Effector CD8-positive, alpha-beta T cell (primary cell): ENCODE results near the gene IL4.
"Not testable (repeated sequence)": the region's sequence is repeated elsewhere in the genome, so short reads cannot be mapped to it uniquely, and the experiment has no call there.

Source experiments
- DNase-seq: peaks from one replicate; lab custom pipeline; 2025; lab: John Stamatoyannopoulos, UW
- total RNA-seq, 4 experiments: gene quantifications; one replicate each; lab custom pipeline; 2026; lab: John Stamatoyannopoulos, UW

Gene IL4
- 0 to 0.54 (median 0) reads per million in 4 experiments for total RNA-seq

DNA sequence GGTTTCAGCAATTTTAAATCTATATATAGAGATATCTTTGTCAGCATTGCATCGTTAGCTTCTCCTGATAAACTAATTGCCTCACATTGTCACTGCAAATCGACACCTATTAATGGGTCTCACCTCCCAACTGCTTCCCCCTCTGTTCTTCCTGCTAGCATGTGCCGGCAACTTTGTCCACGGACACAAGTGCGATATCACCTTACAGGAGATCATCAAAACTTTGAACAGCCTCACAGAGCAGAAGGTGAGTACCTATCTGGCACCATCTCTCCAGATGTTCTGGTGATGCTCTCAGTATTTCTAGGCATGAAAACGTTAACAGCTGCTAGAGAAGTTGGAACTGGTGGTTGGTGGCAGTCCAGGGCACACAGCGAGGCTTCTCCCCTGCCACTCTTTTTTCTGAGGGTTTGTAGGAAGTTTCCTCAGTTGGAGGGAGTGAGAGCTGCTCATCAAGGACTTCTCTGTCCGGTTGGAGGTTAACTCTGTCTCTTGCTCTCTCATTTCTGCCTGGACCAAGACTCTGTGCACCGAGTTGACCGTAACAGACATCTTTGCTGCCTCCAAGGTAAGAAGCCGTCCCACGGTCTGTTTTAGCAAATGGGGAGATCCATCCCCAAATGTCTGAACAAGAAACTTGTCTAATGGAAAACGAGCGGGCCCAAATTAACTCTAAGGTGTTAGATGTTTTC, at the start of gene IL4:
Gene IL4, plus strand, starts transcription at position 51 of the 692 bp plus-strand sequence. Its CDS starts 62 bp downstream, at position 113.
- DNase-seq: no peak

DNA sequence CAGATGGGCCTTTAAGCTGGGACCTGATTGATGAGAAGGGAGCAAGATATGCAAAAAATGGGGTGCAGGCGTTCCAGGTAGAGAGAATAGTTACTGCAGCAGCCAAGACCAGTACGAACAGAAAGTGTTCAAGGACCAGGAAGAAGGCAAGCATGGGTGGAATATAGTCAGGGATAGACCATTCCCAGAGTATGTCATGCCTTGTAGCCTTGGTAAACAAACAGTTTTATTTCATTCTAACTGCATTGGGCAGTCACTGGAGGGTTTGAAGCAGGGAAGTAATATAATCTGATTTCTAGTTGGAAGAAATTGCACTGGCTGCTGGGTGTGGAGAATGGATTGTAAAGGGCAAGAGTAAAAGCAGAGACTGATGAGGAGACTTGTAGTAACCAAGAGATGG, 46.3 kb upstream of the IL4 start:
- no peak for DNase-seq

DNA sequence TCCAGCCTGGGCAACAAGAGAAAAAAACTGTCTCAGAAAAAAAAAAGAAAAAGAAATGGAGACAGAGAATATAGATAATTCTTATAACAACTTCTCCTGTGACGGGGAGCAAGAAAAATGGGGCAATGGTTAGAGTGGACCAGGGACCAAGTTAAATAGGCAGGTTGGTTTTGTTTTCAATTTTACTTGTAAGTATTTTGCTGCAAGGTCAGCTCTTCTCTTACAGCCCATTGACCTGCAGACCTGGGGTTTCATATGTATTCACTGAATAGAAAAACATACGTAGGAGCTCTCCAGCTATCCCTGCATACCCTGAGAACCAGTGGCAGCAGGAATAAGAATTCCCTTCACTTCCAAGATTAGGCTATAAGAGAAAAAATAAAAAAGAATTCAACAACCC, 45.0 kb upstream of the IL4 start:
- no peak for DNase-seq

DNA sequence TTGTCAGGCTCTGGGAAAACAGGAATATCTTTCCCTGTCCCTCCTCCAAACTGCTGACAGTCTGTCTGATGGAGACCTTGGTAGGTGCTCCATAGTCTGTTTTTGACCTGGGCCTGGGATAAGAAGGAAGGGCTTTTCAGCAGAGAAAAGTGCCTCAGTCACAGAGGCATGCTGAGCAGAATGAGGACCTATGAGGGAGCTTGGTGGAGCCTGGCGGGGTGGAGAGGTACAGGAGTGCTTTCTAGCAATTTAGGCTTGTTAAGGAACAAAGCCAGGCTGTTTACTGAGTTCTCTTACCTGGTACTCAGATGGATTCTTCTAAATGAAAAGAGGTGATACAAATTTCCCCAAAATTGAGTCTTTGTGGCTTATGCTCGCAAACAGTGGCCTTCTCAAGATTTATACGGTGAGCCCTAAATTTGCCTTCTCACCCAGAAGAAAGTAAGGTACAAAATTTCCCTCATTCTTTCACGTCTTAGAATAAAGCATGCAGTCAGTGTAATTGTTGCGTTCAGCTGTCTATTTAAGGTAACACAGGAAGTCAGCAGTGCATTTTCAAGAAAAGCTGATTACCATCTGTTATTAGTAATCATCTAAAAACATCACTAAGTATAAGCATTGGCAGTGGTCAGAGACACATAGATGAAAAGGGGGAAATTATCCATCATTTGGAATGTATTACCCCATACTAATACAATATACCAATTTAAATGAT, 44.4 kb upstream of the IL4 start:
- DNase-seq: no peak

DNA sequence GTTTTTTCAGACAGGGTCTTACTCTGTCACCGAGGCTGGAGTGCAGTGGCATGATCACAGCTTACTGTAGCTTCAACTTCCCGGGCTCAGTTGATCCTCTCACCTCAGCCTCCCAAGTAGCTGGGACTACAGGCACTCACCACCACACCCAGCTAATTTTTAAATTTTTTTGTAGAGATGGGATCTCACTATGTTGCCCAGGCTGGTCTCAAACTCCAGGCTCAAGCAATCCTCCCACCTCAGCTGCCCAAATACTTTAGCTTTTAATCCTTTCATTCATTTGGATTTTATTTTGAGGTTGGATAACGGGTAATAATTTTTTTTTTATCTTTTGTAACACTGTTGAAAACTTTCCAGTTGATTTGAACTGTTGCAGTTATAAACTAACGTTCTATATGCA, 40.2 kb upstream of the IL4 start:
- not testable (repeated sequence) for DNase-seq

DNA sequence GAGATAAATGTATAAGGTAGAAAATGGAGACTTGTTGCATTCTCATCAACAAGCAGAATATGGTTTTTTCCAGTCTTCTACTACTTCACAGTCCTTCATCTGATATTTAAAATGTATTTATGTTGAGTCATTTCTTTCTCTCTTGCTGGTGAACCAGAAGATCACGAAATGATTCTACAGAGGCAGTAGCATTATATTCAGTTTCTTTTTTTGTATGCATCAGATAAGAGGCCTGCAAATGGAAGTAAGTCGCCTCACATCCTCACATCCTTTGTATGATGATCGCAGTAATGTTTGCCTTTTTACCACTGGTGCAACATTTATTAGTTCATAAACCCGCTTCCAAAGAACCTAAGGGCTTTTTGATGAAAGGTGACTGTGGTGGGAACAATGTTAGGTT, 37.9 kb upstream of the IL4 start:
- DNase-seq: no peak

DNA sequence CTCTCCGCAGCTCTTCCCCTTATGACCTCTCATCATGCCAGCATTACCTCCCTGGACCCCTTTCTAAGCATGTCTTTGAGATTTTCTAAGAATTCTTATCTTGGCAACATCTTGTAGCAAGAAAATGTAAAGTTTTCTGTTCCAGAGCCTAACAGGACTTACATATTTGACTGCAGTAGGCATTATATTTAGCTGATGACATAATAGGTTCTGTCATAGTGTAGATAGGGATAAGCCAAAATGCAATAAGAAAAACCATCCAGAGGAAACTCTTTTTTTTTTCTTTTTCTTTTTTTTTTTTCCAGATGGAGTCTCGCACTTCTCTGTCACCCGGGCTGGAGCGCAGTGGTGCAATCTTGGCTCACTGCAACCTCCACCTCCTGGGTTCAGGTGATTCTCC, 36.5 kb upstream of the IL4 start:
- no peak for DNase-seq

DNA sequence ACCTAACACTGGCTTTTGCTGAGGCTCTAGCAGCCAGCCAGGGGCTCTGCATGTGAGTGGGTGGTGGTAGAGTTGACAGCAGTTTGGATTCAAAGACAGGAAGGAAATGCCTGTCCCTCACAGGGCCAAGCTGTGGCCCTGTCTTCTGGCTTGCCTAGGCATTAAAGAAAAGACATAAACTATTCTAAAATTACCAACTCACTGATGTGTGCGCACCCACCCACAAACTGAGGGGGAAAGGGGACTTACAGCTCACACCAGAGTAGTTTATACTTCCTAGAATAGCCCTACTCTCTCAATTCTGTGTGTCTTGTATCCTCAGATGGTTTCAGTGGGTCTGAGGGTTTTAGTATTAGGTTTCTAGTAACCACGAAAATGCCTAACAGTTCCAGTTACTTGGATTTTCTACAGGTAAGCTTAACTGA, 34.1 kb upstream of the IL4 start:
- no peak for DNase-seq

DNA sequence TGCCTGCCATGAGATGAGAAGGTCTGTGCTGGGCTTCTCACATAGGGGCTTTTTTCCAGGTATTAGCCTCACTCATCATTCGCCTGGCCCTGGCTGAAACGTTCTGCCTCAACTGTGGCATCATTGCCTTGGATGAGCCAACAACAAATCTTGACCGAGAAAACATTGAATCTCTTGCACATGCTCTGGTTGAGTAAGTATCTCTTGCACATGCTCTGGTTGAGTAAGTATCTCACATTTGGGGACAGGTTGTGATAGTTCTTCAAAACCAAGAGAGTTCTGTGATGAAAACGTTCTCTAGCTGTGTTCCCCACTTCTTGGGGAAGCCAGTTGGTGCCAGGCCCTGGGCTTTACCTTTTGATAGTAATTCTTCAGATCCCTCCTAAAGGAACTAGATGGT, 33.2 kb upstream of the IL4 start:
- no peak for DNase-seq

DNA sequence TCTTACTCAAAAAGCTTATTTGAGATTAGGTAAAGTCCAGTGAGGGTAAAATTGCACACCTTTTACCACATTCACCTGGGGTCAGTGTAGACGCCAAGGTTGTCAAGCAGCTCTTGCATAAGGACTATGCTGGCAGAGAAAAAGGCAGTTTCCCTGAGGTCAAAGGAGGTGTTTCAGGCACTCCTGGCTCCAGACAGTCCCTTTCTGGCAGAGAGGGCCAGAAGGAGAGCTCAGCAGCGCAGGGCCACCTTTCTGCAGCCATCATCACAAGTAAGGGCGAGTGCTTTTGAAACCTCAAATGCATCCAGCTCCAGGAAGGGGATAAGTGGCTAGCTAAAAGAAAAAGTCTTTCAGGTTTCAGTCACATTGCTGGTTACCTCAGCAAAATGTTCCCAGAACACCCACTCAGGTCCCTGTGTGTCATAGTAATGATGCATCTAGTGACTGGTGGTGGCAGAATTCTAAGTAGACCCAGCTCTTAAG, 32.5 kb upstream of the IL4 start:
- DNase-seq: no peak

DNA sequence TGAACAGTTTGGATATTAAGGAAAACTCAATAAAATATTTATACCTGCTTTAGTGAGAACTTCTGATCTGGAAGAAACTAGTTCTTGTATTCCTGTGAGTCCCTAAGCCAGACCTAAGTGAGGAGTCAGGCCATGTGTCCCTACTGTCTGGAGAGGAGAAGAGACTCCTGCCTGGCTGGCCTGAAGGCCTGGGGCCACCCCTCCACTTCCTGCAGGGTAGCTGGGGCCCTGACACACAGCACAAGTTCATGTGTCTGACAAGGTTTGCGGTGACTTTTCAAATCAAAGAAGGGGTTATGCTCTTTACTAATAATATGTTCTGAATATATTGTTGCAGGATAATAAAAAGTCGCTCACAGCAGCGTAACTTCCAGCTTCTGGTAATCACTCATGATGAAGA, 31.9 kb upstream of the IL4 start:
- DNase-seq: no peak

DNA sequence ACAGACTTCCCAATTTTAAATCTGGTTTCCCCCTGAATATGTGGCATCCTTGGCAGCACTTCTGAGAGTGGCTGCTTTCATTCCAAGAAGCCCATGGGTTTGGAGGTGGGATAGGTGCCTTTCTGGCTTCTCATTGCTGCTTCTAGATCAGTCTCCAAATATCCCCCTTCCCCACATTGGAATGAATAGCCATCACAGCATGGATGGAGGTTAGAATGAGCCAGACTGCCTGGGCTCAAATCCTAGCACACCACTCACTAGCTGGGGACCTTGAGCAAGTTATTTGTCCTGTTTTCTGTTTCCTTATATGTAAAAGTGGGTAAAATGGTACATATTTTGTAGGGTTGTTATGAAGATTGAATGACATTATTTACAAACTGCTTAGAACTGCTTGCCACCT, 29.6 kb upstream of the IL4 start:
- DNase-seq: no peak

DNA sequence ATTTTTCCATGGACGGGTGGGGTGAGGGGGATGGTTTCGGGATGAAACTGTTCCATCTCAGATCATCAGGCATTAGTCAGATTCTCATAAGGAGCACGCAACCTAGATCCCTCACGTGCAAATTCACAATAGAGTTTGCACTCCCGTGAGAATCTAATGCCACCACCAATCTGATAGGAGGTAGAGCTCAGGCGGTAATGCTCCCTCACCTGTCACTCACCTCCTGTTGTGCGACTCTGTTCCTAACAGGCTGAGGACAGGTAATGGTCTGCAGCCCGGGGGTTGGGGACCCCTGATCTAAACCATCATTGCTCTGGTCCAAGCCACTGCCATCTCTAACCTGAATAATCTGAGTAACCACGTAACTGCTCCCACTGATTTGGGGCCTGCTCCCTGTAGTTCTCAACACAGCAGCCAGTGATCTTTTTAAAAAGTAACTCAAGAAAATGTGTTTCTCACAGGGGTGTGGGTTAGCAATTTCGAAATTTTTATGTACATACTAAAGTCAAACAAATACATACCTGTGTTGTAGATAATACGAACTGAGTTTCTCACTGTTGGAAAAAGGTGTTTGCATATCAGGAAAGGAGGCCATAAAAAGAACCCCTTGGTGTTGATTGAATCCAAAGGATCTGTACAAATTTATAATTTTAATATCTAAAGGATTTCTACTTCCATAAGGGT, 27.1 kb upstream of the IL4 start:
- DNase-seq: no peak

DNA sequence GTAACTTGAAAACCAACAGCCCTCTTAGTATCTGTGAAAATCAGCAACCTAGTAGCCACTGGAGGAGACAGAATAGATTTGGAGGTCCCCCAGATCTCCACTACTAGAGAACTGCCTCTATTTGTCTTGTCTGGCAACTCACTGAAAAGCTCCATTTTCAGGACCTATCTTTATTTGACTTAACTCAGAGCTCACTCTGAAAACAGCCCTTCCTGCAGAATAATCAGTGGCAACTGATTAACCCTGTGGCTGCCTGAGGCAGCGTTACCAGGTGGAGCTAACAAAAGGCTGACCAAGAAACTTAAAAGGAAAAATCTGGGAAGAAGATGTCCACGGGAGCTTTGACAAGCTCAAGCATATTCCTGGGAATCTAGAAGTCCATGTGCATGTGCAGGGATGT, 26.3 kb upstream of the IL4 start:
- DNase-seq: no peak

DNA sequence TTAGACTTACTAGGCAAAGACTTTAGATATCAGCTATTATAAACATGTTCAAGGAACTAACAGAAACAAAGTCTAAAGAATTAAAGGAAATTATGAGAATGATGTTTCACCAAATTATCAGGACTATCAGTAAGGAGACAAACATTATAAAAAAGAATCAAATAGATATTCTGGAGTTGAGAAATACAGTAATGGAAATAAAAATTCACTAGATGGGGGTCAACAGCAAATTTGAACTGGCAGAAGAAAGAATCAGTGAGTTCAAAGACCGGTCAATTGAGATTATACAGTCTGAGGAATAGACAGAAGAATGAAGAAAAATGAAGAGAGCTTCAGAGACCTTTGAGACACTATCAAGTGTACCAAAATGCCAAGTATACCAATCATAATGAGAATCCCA, 25.4 kb upstream of the IL4 start:
- DNase-seq: no peak

DNA sequence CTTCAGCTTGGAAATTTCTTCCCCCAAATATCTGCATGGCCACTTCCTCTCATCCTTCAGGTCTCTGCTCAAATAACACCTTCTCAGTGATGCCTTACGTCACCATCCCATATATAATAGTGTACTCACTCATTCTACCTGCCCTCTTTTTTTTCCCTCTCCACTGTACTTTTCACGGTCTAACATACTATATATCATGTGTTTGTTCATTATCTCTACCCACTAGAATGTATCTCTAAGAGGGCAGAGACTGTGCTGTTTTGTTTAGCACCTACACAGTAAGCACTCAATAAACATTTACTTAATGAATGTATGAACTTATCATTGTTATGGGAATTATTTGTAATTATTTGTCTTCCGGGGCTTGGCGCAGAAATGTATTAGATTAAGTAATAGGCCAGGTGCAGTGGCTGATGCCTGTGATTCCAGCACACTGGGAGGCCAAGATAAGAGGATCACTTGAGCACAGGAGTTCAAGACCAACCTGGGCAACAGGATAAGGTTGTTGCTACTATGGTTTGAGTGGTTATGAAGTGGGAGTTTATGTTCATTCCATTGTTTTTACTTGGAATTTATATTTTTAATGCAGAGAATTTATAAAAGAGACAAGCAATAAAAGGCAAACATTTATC, 21.8 kb upstream of the IL4 start:
- no peak for DNase-seq

DNA sequence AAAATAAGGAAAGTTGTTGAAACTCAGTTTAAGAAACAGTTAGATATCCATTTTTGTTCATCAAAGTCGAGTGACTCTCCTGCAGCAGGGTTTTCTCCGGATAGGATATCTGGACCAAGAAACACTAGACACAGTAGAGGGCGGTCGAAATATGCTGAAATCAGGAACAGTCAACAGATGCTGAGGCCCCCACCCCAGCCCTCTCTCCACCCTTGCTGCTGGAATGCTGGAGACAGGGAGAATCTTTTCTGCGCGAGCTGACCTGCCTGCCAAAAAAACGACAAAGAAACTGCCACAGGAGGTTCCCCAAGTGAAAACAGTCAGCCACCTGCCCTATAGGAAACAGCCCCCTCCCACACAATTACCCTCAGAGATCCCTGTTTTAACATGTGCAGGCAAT, 20.1 kb upstream of the IL4 start:
- no peak for DNase-seq

DNA sequence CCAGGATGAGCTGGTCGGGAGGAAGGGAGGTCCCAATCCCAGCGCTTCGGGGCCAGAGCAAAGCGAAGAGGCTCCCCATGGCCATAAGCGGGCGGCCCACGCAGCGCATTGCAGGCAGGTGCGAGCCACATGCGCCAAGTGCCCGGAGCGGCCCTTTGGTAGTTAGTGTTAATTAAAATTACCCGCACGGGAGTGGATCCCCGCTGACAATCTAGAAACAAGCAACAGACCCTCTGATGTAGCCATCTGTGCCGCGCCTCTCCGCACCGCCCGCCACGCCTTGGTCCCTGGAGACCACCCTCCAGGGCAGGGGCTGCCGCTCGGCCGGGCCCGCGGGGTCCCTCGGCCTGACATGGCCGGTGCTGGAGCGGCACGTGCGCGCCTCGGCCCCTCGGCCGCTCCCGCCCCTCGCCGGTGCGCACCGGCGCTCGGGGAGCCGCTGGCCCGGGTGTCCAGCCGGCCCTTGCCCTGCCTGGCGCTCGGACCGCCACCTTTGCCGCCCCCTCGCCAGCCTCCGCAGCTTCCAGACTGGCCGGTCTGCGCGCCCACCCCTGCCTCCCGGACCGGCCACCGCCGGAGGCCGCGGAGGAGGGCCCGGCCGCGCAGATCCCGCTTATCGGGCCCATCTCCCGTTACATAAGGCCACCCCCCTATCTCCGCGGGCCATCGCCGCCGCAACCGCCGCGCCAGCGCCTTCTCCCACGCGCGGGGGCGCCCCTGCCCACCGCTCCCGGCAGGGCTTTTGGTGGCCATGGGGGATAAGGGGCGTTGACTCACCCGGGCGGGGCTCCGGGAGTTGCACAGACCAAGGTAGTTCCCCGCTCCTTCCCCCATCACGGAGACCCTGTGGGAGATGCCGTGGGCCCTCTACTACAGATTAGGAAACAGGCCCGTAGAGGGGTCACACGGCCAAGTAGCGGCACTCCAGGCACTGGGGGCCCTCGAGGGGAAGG, 17.7 kb upstream of the IL4 start:
- DNase-seq: no peak

DNA sequence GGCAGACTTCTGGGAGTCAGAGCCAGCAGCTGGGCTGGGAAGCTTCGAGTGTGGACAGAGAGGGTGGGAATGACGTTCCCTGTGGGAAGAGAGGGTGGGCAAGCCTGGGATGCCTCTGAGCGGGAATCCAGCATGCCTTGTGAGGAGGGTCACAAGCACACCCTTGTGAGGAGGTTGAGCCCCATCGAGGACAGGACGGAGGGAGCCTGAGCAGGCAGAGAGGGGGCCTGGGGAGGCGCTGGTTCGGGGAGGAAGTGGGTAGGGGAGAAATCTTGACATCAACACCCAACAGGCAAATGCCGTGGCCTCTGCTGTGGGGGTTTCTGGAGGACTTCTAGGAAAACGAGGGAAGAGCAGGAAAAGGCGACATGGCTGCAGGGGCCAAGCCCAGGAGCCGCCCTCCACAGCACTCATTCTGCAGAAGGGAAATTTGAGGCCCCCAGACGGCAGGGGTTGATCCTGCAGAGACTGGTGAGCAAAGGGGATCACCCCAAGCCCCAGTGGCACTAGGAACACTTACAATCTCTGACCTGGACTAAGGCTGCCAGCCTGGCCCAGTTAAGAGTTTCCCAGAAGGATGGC, 16.9 kb upstream of the IL4 start:
- no peak for DNase-seq

DNA sequence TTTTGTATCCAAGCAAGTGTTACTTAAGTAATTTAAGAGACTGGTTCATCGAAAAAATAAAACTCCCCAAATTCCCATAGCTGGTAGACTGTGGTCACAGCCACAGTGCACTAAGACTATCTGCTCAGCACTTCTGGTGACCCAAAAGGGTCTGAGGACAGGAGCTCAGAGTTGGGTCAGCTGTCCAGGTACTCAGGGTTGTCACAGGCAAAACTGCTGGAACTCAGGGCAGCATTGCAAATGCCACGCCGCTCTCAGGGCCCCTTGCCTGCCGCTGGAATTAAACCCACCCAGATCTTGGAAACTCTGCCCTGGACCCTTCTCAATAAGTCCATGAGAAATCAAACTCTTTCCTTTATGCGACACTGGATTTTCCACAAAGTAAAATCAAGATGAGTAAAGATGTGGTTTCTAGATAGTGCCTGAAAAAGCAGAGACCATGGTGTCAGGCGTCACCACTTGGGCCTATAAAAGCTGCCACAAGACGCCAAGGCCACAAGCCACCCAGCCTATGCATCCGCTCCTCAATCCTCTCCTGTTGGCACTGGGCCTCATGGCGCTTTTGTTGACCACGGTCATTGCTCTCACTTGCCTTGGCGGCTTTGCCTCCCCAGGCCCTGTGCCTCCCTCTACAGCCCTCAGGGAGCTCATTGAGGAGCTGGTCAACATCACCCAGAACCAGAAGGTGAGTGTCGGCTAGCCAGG, 16.0 kb upstream of the IL4 start, which contains the start of gene IL13:
Gene IL13, plus strand, starts transcription at position 498 of the 705 bp plus-strand sequence. Its CDS starts 14 bp downstream, at position 512.
- no peak for DNase-seq
